GM12878 (cell line): Measurements from ENCODE around the gene NDUFA5. TPM values are rescaled to one million over a fixed set of nuclear protein-coding genes. Genes with fewer than 3 reads are reported as not detected.
A peak's percentile ranks its signal among the peaks of the same experiment; 100 is the strongest.

Experiments used
- ATAC-seq: fragments of 200-7000 bp; cut with Tn5 transposase; 3 replicates; pipeline ENCODE4 v1.9.1; 2020; ENCODE audit warnings: mild to moderate bottlenecking, moderate library complexity
- BruUV-seq: library from RNA; stranded (reverse); fragments of 400-500 nt; replicated peaks from 2 replicates; lab custom pipeline; 2021; lab: Mats Ljungman, UMichigan
- CTCF ChIA-PET: fragments of 300-600 bp; sonication (Branson Sonifier 250); formaldehyde crosslinking; extraction: SDS; loops from one replicate; lab custom pipeline; 2021; ENCODE audit warnings: inconsistent platforms; lab: Yijun Ruan, JAX
- POLR2A ChIA-PET: fragments of 350-600 bp; formaldehyde crosslinking; extraction: SDS; loops from one replicate; lab custom pipeline; 2021; ENCODE audit warnings: inconsistent platforms; lab: Charles Lee
- RAD21 ChIA-PET: fragments of 300-600 bp; sonication (Branson Sonifier 250); formaldehyde crosslinking; loops from one replicate; lab custom pipeline; 2023; ENCODE audit warnings: antibody characterized with exemption; ENCODE audit not compliant: unreplicated experiment; lab: Charles Lee
- SMC1A ChIA-PET: fragments of 300-600 bp; sonication (Branson Sonifier 250); formaldehyde crosslinking; loops from one replicate; lab custom pipeline; 2023; ENCODE audit not compliant: unreplicated experiment, uncharacterized antibody; lab: Charles Lee
- DNase-seq: peaks from one replicate; pipeline ENCODE4 v3.0.0-alpha.2; 2011; ENCODE audit warnings: low read depth, low spot score
- FAIRE-seq: peaks from 3 replicates; lab custom pipeline; 2011; peaks lifted over from hg19 to GRCh38; lab: Jason Lieb, UNC
- H2AFZ ChIP-seq: 2 replicates; pipeline ENCODE4 v1.6.0; 2011; ENCODE audit warnings: low read depth, low read length, control low read depth; ENCODE audit not compliant: control insufficient read depth
- H3K27ac ChIP-seq: 2 replicates; pipeline ENCODE4 v1.5.1; 2011; ENCODE audit warnings: control low read depth; ENCODE audit not compliant: control insufficient read depth, insufficient read depth
- H3K27me3 ChIP-seq, 2 experiments: replicated peaks in 1 of 2; 2 replicates each; pipeline versions ENCODE4 v1.6.0 to v1.6.1; 2011; ENCODE audit warnings: low read length in 1 of 2; ENCODE audit not compliant: control insufficient read depth in 2 of 2, insufficient read depth in 2 of 2
- H3K36me3 ChIP-seq, 2 experiments: 2 replicates each; pipeline ENCODE4 v1.5.1; 2011; ENCODE audit warnings: low read length in 1 of 2; ENCODE audit not compliant: control insufficient read depth in 2 of 2, insufficient read depth in 2 of 2
- H3K4me1 ChIP-seq: 2 replicates; pipeline ENCODE4 v1.6.1; 2011; ENCODE audit warnings: mild to moderate bottlenecking, low read length, moderate library complexity, mixed read lengths; ENCODE audit not compliant: control insufficient read depth, insufficient read depth
- H3K4me2 ChIP-seq: 2 replicates; pipeline ENCODE4 v1.6.0; 2011; ENCODE audit warnings: control low read depth; ENCODE audit not compliant: control insufficient read depth, insufficient read depth
- H3K4me3 ChIP-seq: fragments of 200-600 bp; sonication (generic); 2 replicates; pipeline ENCODE4 v1.5.1; 2016
- H3K79me2 ChIP-seq: 2 replicates; pipeline ENCODE4 v1.6.0; 2011; ENCODE audit warnings: low read length; ENCODE audit not compliant: control insufficient read depth, insufficient read depth
- H3K9ac ChIP-seq: 2 replicates; pipeline ENCODE4 v1.8.0; 2011; ENCODE audit warnings: low read length, control low read depth, mixed read lengths; ENCODE audit not compliant: control insufficient read depth, insufficient read depth
- H3K9me3 ChIP-seq: replicated peaks from 3 replicates; pipeline ENCODE4 v1.5.1; 2011; ENCODE audit warnings: mild to moderate bottlenecking, low read length; ENCODE audit not compliant: control insufficient read depth, insufficient read depth
- H4K20me1 ChIP-seq: 2 replicates; pipeline ENCODE4 v1.6.0; 2011; ENCODE audit not compliant: control insufficient read depth, insufficient read depth
- NR2C1 ChIP-seq: fragments of 450-650 bp; IDR thresholded peaks from 2 replicates; pipeline ENCODE4 v1.6.1; 2017; ENCODE audit warnings: antibody characterized with exemption, mild to moderate bottlenecking, moderate library complexity
- POLR2A ChIP-seq: IDR thresholded peaks from 2 replicates; pipeline ENCODE4 v1.6.1; 2011; ENCODE audit warnings: low read depth, mild to moderate bottlenecking, low read length
- YY1 ChIP-seq: IDR thresholded peaks from 2 replicates; pipeline ENCODE4 v1.6.1; 2011; ENCODE audit warnings: low read depth, mild to moderate bottlenecking, low read length
- WGBS: methylation state at CpG from one replicate; pipeline ENCODE4 v1.1.6; 2016; ENCODE audit warnings: low lambda C conversion rate; ENCODE audit not compliant: insufficient replicate concordance, insufficient coverage; ENCODE audit errors: missing lambda C conversion rate; 5-methylcytosine and 5-hydroxymethylcytosine counted together
- in situ Hi-C: fragments of 300-500 bp; cut with MboI; formaldehyde crosslinking; loops from 9 replicates; pipeline ENCODE4 v1.14.3; 2018; ENCODE audit warnings: mixed read lengths
- intact Hi-C: fragments of 100-400 bp; cut with micrococcal nuclease; formaldehyde crosslinking; loops from one replicate; pipeline ENCODE4 v1.14.2; 2022; ENCODE audit not compliant: unreplicated experiment
- polyA plus RNA-seq, 11 experiments: library from polyadenylated mRNA; depleted of rRNA in 4 of 11; unstranded in 6 of 11; stranded (reverse) in 5 of 11; fragments of >200 nt; fragmentation: Nextera tagmentation in 4 of 11; fragmentation: Illumina TruSeq in 1 of 11; extraction: Ambion mirVana in 4 of 11; extraction: Trizol in 1 of 11; gene quantifications; 1 replicate in 1 of 11; 2 replicates in 10 of 11; pipeline versions ENCODE4 v1.2.1 to v1.2.3, GENCODE V29; 2011 to 2016; ENCODE audit warnings: inconsistent platforms in 2 of 11, missing spikeins in 2 of 11, low read depth in 1 of 11
- total RNA-seq, 4 experiments: library from RNA; depleted of rRNA in 3 of 4; stranded (reverse); fragments of >200 nt in 3 of 4; fragmentation: Illumina TruSeq in 1 of 4; extraction: Trizol in 1 of 4; gene quantifications; 2 replicates each; pipeline versions ENCODE4 v1.2.1 to v1.2.3, GENCODE V29; 2013 to 2021
- TF ChIP-seq, protein P1 (sequence below), 3 experiments: IDR thresholded peaks in 2 of 3; conservative IDR thresholded peaks in 1 of 3; 2 replicates each; pipeline ENCODE4 v1.5.1; 2011; ENCODE audit warnings: low read depth in 3 of 3, low read length in 3 of 3, mild to moderate bottlenecking in 3 of 3, control low read depth in 2 of 3, moderate library complexity in 2 of 3, inconsistent platforms in 1 of 3, mixed read lengths in 1 of 3; ENCODE audit not compliant: control insufficient read depth in 2 of 3, insufficient read depth in 1 of 3; ENCODE audit errors: extremely low read depth in 1 of 3

NDUFA5 gene
- total and polyA plus RNA-seq, 10 of the 15 experiments (the other 5 are each of a cell fraction or from before 2014, with no cell fraction given), result 51.0 to 209 (median 86.9) TPM

DNA sequence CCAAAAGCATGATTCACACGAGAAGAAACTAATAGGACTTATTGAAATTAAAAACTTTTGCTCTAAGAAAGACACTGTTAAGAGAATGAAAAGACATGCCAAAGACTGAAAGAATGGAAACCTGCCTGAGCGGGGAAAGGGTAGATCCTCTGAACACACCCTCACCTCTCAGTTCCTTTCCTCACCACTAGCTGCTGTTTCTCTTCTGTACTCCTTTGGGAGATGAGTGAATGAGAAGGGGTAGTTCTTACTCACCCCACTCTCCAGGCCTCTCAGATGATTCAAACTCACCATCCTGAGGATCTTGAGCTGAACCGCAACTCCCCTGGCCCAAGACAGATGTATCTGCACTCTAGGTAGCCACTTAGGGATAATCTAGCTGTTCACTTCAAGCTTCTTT is 65.1 kb downstream of the NDUFA5 start:
- H2AFZ ChIP-seq, result no peak overlapping the region
- ATAC-seq (peak; percentile 93), DNase-seq (no peak), FAIRE-seq (no peak)
- H3K4me2 ChIP-seq, result no peak overlapping the region
- H3K27ac ChIP-seq, result no peak overlapping the region
- no peaks in the 10 kb centered on the region for H4K20me1 ChIP-seq
- no peaks in the 10 kb centered on the region for H3K27me3 ChIP-seq
- no peak overlapping the region for H3K9ac ChIP-seq
- BruUV-seq, result no TSS peak
- no peaks in the 10 kb centered on the region for H3K4me1 ChIP-seq
- ChIA-PET SMC1A (interaction anchor here (1.2 kb wide), 1 partner anchor 47 kb away, joined by 3 read pairs; no protein-coding TSS in a partner anchor), RAD21 (interaction anchor here (1.2 to 1.6 kb wide), 2 partner anchors 125 to 209 kb away, joined by 3 to 4 read pairs; no protein-coding TSS in a partner anchor)
- in situ Hi-C loops, result loop anchor here (10.0 kb wide), 1 partner anchor 382 kb away; no protein-coding TSS in a partner anchor
- H3K4me3 ChIP-seq, result no peak overlapping the region
- H3K79me2 ChIP-seq, result no peaks in the 10 kb centered on the region
- WGBS, result 0% methylated on average over 3 of the region's 3 CpGs
- no peak for TF ChIP-seq POLR2A
- no peak for TF ChIP-seq NR2C1
- TF ChIP-seq YY1, result no peak
- TF ChIP-seq, protein P1, sequence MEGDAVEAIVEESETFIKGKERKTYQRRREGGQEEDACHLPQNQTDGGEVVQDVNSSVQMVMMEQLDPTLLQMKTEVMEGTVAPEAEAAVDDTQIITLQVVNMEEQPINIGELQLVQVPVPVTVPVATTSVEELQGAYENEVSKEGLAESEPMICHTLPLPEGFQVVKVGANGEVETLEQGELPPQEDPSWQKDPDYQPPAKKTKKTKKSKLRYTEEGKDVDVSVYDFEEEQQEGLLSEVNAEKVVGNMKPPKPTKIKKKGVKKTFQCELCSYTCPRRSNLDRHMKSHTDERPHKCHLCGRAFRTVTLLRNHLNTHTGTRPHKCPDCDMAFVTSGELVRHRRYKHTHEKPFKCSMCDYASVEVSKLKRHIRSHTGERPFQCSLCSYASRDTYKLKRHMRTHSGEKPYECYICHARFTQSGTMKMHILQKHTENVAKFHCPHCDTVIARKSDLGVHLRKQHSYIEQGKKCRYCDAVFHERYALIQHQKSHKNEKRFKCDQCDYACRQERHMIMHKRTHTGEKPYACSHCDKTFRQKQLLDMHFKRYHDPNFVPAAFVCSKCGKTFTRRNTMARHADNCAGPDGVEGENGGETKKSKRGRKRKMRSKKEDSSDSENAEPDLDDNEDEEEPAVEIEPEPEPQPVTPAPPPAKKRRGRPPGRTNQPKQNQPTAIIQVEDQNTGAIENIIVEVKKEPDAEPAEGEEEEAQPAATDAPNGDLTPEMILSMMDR (IDR thresholded peaks at IDR 0.05 in 2 of 3, conservative IDR thresholded peaks at IDR 0.05 in 1 of 3; ENCODE audit: control insufficient read depth in 2 of 3, extremely low read depth in 1 of 3, insufficient read depth in 1 of 3, low read depth in 3 of 3, low read length in 3 of 3), result peak in 1 of 3 experiments; percentile 37; a peak in 2 of 6 replicates
- TF ChIP-seq, all 136 proteins: peak for 1
- ChIA-PET POLR2A (no interaction called here), CTCF (interaction anchor here (0.6 to 5.8 kb wide), 12 partner anchors 9 to 385 kb away, joined by 3 to 62 read pairs (median 3); partner anchors contain the start of genes HYAL4, IQUB and NDUFA5)
- intact Hi-C loops, result loop anchor here (5.0 to 10.0 kb wide), 2 partner anchors 82 to 130 kb away; no protein-coding TSS in a partner anchor
- no peaks in the 10 kb centered on the region for H3K9me3 ChIP-seq
- no peaks in the 10 kb centered on the region for H3K36me3 ChIP-seq

Other genes starting within 250 kb of the NDUFA5 start
- gene IQUB, start 23.2 kb downstream of the NDUFA5 start, total RNA-seq (2014; rRNA removed), result 0.05 TPM in 1 of 2 replicates, not detected in the other
- gene IQUB, start 23.2 kb downstream of the NDUFA5 start, total RNA-seq (2014; rRNA removed; fragmentation: Illumina TruSeq; extraction: Trizol), result 0.04 TPM in 1 of 2 replicates, not detected in the other
- not detected in 2 replicates for gene IQUB, start 23.2 kb downstream of the NDUFA5 start, total RNA-seq (2021)
- gene IQUB, start 23.2 kb downstream of the NDUFA5 start, polyA plus RNA-seq (2011; rRNA removed), result 0.03 and 0.08 TPM in 2 replicates
- not detected in 2 replicates for gene IQUB, start 23.2 kb downstream of the NDUFA5 start, polyA plus RNA-seq (2014; fragmentation: Illumina TruSeq; extraction: Trizol)
- gene IQUB, start 23.2 kb downstream of the NDUFA5 start, polyA plus RNA-seq (2014; fragmentation: Nextera tagmentation; extraction: Ambion mirVana), result not detected
- not detected in 2 replicates for gene IQUB, start 23.2 kb downstream of the NDUFA5 start, polyA plus RNA-seq (2014; rRNA removed)
- not detected for gene IQUB, start 23.2 kb downstream of the NDUFA5 start, polyA plus RNA-seq (2016; fragmentation: Nextera tagmentation; extraction: Ambion mirVana)
- not detected in 2 replicates for gene ASB15, start 44.0 kb upstream of the NDUFA5 start, total RNA-seq (2014; rRNA removed)
- gene ASB15, start 44.0 kb upstream of the NDUFA5 start, total RNA-seq (2014; rRNA removed; fragmentation: Illumina TruSeq; extraction: Trizol), result not detected in 2 replicates
- not detected in 2 replicates for gene ASB15, start 44.0 kb upstream of the NDUFA5 start, total RNA-seq (2021)
- gene ASB15, start 44.0 kb upstream of the NDUFA5 start, polyA plus RNA-seq (2011; rRNA removed), result not detected in 2 replicates
- not detected in 2 replicates for gene ASB15, start 44.0 kb upstream of the NDUFA5 start, polyA plus RNA-seq (2014; fragmentation: Illumina TruSeq; extraction: Trizol)
- gene ASB15, start 44.0 kb upstream of the NDUFA5 start, polyA plus RNA-seq (2014; fragmentation: Nextera tagmentation; extraction: Ambion mirVana), result not detected
- not detected in 2 replicates for gene ASB15, start 44.0 kb upstream of the NDUFA5 start, polyA plus RNA-seq (2014; rRNA removed)
- not detected for gene ASB15, start 44.0 kb upstream of the NDUFA5 start, polyA plus RNA-seq (2016; fragmentation: Nextera tagmentation; extraction: Ambion mirVana)
- not detected in 2 replicates for gene LMOD2, start 98.0 kb upstream of the NDUFA5 start, total RNA-seq (2014; rRNA removed)
- gene LMOD2, start 98.0 kb upstream of the NDUFA5 start, total RNA-seq (2014; rRNA removed; fragmentation: Illumina TruSeq; extraction: Trizol), result not detected in 2 replicates
- gene LMOD2, start 98.0 kb upstream of the NDUFA5 start, total RNA-seq (2021), result not detected in 2 replicates
- gene LMOD2, start 98.0 kb upstream of the NDUFA5 start, polyA plus RNA-seq (2011; rRNA removed), result not detected in 2 replicates
- gene LMOD2, start 98.0 kb upstream of the NDUFA5 start, polyA plus RNA-seq (2014; fragmentation: Illumina TruSeq; extraction: Trizol), result not detected in 2 replicates
- gene LMOD2, start 98.0 kb upstream of the NDUFA5 start, polyA plus RNA-seq (2014; fragmentation: Nextera tagmentation; extraction: Ambion mirVana), result not detected
- gene LMOD2, start 98.0 kb upstream of the NDUFA5 start, polyA plus RNA-seq (2014; rRNA removed), result not detected in 2 replicates
- not detected for gene LMOD2, start 98.0 kb upstream of the NDUFA5 start, polyA plus RNA-seq (2016; fragmentation: Nextera tagmentation; extraction: Ambion mirVana)
- gene WASL, start 191.2 kb upstream of the NDUFA5 start, total RNA-seq (2014; rRNA removed), result 3.1 and 3.2 TPM in 2 replicates
- 4.6 and 4.7 TPM in 2 replicates for gene WASL, start 191.2 kb upstream of the NDUFA5 start, total RNA-seq (2014; rRNA removed; fragmentation: Illumina TruSeq; extraction: Trizol)
- 6.4 and 6.5 TPM in 2 replicates for gene WASL, start 191.2 kb upstream of the NDUFA5 start, total RNA-seq (2021)
- gene WASL, start 191.2 kb upstream of the NDUFA5 start, polyA plus RNA-seq (2011; rRNA removed), result 4.0 and 5.5 TPM in 2 replicates
- gene WASL, start 191.2 kb upstream of the NDUFA5 start, polyA plus RNA-seq (2014; fragmentation: Illumina TruSeq; extraction: Trizol), result 4.3 and 6.4 TPM in 2 replicates
- gene WASL, start 191.2 kb upstream of the NDUFA5 start, polyA plus RNA-seq (2014; fragmentation: Nextera tagmentation; extraction: Ambion mirVana), result 1 to 10 TPM; 2.0 to 2.1 TPM
- gene WASL, start 191.2 kb upstream of the NDUFA5 start, polyA plus RNA-seq (2014; rRNA removed), result 3.0 and 3.2 TPM in 2 replicates
- 1 to 10 TPM; 3.5 TPM for gene WASL, start 191.2 kb upstream of the NDUFA5 start, polyA plus RNA-seq (2016; fragmentation: Nextera tagmentation; extraction: Ambion mirVana)